Measurements from ENCODE around the gene SRC. TPM values are rescaled to one million over a fixed set of nuclear protein-coding genes. Genes with fewer than 3 reads are reported as not detected.

The SRC gene
- total RNA-seq, 4 donors from 2014 or later, result 18.8 to 39.5 (median 26.0) TPM

GRCh38 chr20:37425103-37425625, 79.2 kb downstream of the SRC start:
- Histone ChIP-seq H3K4me3 (no peak overlapping the region), H3K4me1 (no peaks in the 10 kb centered on the region), H3K9me3 (no peaks in the 10 kb centered on the region), H3K27ac (no peak overlapping the region), H3K36me3 (no peaks in the 10 kb centered on the region), H3K27me3 (peaks cover 26% of the 10 kb centered on the region)
- TF ChIP-seq EP300 (IDR thresholded peaks at IDR 0.05) (no peak), POLR2AphosphoS5 (IDR thresholded peaks at IDR 0.05) (no peak), CTCF (IDR thresholded peaks at IDR 0.05) (no peak), POLR2A (IDR thresholded peaks at IDR 0.05) (no peak)
- DNase-seq (ENCODE audit: low spot score in 2 of 2), result no peak
- 96% methylated on average over 9 of the region's 9 CpGs for WGBS

- TF ChIP-seq CTCF (IDR thresholded peaks at IDR 0.05) (no peak), POLR2A (IDR thresholded peaks at IDR 0.05) (no peak), EP300 (IDR thresholded peaks at IDR 0.05) (no peak), POLR2AphosphoS5 (IDR thresholded peaks at IDR 0.05) (no peak)
- H3K27me3 ChIP-seq, result peaks cover 26% of the 10 kb centered on the region
- H3K4me1 ChIP-seq, result no peaks in the 10 kb centered on the region
- H3K9me3 ChIP-seq, result no peaks in the 10 kb centered on the region
- H3K4me3 ChIP-seq, result no peak overlapping the region
- no peaks in the 10 kb centered on the region for H3K36me3 ChIP-seq
- no peak for DNase-seq (ENCODE audit: low spot score in 2 of 2)
- 74% methylated on average over 18 of the region's 18 CpGs for WGBS
- H3K27ac ChIP-seq, result no peak overlapping the region
These were observed 80.2 kb downstream of the SRC start for GRCh38 chr20:37426106-37426505.

GRCh38 chr20:37426978-37427377, 81.0 kb downstream of the SRC start:
- no peaks in the 10 kb centered on the region for H3K36me3 ChIP-seq
- no peaks in the 10 kb centered on the region for H3K9me3 ChIP-seq
- H3K4me3 ChIP-seq, result no peak overlapping the region
- WGBS, result 86% methylated on average over 3 of the region's 3 CpGs
- no peak for DNase-seq (ENCODE audit: low spot score in 2 of 2)
- H3K27me3 ChIP-seq, result peaks cover 31% of the 10 kb centered on the region
- no peaks in the 10 kb centered on the region for H3K4me1 ChIP-seq
- H3K27ac ChIP-seq, result no peak overlapping the region
- TF ChIP-seq EP300 (IDR thresholded peaks at IDR 0.05) (no peak), CTCF (IDR thresholded peaks at IDR 0.05) (no peak), POLR2A (IDR thresholded peaks at IDR 0.05) (no peak), POLR2AphosphoS5 (IDR thresholded peaks at IDR 0.05) (no peak)

- TF ChIP-seq POLR2A (IDR thresholded peaks at IDR 0.05) (no peak), POLR2AphosphoS5 (IDR thresholded peaks at IDR 0.05) (no peak), CTCF (IDR thresholded peaks at IDR 0.05) (no peak), EP300 (IDR thresholded peaks at IDR 0.05) (no peak)
- H3K4me3 ChIP-seq, result no peak overlapping the region
These were observed 84.1 kb downstream of the SRC start for GRCh38 chr20:37430044-37430443.

GRCh38 chr20:37430778-37431460, 85.0 kb downstream of the SRC start:
- peaks cover 18% of the 10 kb centered on the region for H3K27me3 ChIP-seq
- no peaks in the 10 kb centered on the region for H3K4me1 ChIP-seq
- no peak for DNase-seq (ENCODE audit: low spot score in 2 of 2)
- no peak overlapping the region for H3K4me3 ChIP-seq
- no peak for TF ChIP-seq CTCF (IDR thresholded peaks at IDR 0.05)
- no peak for TF ChIP-seq POLR2A (IDR thresholded peaks at IDR 0.05)
- no peak for TF ChIP-seq EP300 (IDR thresholded peaks at IDR 0.05)
- TF ChIP-seq POLR2AphosphoS5 (IDR thresholded peaks at IDR 0.05), result no peak
- H3K9me3 ChIP-seq, result no peaks in the 10 kb centered on the region
- no peak overlapping the region for H3K27ac ChIP-seq
- no peaks in the 10 kb centered on the region for H3K36me3 ChIP-seq
- WGBS, result 82% methylated on average over 7 of the region's 7 CpGs

More at GRCh38 chr20:37430044-37430443, 84.1 kb downstream of the SRC start:
- Histone ChIP-seq H3K27ac (no peak overlapping the region), H3K27me3 (peaks cover 25% of the 10 kb centered on the region), H3K9me3 (no peaks in the 10 kb centered on the region), H3K36me3 (no peaks in the 10 kb centered on the region), H3K4me1 (no peaks in the 10 kb centered on the region)
- no peak for DNase-seq (ENCODE audit: low spot score in 2 of 2)

Measured in suprapubic skin (tissue), 4 donors.